HEK293 (cell line): Measurements from ENCODE around the gene PANK3.
"Not testable (repeated sequence)": the region's sequence is repeated elsewhere in the genome, so short reads cannot be mapped to it uniquely, and the experiment has no call there.

Source experiments
- BCL11B ChIP-seq: fragments of 450-650 bp; formaldehyde crosslinking; IDR thresholded peaks from 2 replicates; pipeline ENCODE4 v1.5.1; 2016; ENCODE audit warnings: low read depth, missing biosample characterization, missing genetic modification characterization
- SALL2 ChIP-seq: fragments of 450-650 bp; formaldehyde crosslinking; IDR thresholded peaks from 2 replicates; pipeline ENCODE4 v1.5.0; 2017; ENCODE audit warnings: missing biosample characterization, mild to moderate bottlenecking, missing genetic modification characterization, borderline replicate concordance
- SP2 ChIP-seq: fragments of 450-650 bp; formaldehyde crosslinking; IDR thresholded peaks from 2 replicates; pipeline ENCODE4 v1.5.1; 2016; ENCODE audit warnings: missing biosample characterization, missing genetic modification characterization
- ZNF10 ChIP-seq: fragments of 450-650 bp; formaldehyde crosslinking; IDR thresholded peaks from 2 replicates; pipeline ENCODE4 v1.5.1; 2017; ENCODE audit warnings: missing biosample characterization, missing genetic modification characterization
- ZNF121 ChIP-seq: fragments of 450-650 bp; formaldehyde crosslinking; IDR thresholded peaks from 2 replicates; pipeline ENCODE4 v1.5.1; 2016; ENCODE audit warnings: missing biosample characterization, missing genetic modification characterization
- ZNF146 ChIP-seq: fragments of 450-650 bp; formaldehyde crosslinking; IDR thresholded peaks from 2 replicates; pipeline ENCODE4 v1.5.1; 2016; ENCODE audit warnings: missing biosample characterization, missing genetic modification characterization
- ZNF211 ChIP-seq: fragments of 450-650 bp; formaldehyde crosslinking; IDR thresholded peaks from 2 replicates; pipeline ENCODE4 v1.5.1; 2016; ENCODE audit warnings: low read depth, missing biosample characterization, missing genetic modification characterization
- TF ChIP-seq, protein P1 (sequence below): fragments of 450-650 bp; formaldehyde crosslinking; IDR thresholded peaks from 2 replicates; pipeline ENCODE4 v1.5.1; 2016; ENCODE audit warnings: missing biosample characterization, missing genetic modification characterization
- TF ChIP-seq, protein P2 (sequence below): fragments of 450-650 bp; formaldehyde crosslinking; IDR thresholded peaks from 2 replicates; pipeline ENCODE4 v1.5.1; 2016; ENCODE audit warnings: missing biosample characterization, missing genetic modification characterization
- TF ChIP-seq, protein P3 (sequence below): sonication (generic); formaldehyde crosslinking; IDR thresholded peaks from 2 replicates; pipeline ENCODE4 v1.8.1; 2022; ENCODE audit warnings: mild to moderate bottlenecking, moderate library complexity, missing genetic modification reagents

GRCh38 chr5:168574156-168574555, 5.0 kb downstream of the PANK3 start:
- TF ChIP-seq, protein P1, sequence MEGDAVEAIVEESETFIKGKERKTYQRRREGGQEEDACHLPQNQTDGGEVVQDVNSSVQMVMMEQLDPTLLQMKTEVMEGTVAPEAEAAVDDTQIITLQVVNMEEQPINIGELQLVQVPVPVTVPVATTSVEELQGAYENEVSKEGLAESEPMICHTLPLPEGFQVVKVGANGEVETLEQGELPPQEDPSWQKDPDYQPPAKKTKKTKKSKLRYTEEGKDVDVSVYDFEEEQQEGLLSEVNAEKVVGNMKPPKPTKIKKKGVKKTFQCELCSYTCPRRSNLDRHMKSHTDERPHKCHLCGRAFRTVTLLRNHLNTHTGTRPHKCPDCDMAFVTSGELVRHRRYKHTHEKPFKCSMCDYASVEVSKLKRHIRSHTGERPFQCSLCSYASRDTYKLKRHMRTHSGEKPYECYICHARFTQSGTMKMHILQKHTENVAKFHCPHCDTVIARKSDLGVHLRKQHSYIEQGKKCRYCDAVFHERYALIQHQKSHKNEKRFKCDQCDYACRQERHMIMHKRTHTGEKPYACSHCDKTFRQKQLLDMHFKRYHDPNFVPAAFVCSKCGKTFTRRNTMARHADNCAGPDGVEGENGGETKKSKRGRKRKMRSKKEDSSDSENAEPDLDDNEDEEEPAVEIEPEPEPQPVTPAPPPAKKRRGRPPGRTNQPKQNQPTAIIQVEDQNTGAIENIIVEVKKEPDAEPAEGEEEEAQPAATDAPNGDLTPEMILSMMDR = not testable (repeated sequence)
- TF ChIP-seq, protein P2, sequence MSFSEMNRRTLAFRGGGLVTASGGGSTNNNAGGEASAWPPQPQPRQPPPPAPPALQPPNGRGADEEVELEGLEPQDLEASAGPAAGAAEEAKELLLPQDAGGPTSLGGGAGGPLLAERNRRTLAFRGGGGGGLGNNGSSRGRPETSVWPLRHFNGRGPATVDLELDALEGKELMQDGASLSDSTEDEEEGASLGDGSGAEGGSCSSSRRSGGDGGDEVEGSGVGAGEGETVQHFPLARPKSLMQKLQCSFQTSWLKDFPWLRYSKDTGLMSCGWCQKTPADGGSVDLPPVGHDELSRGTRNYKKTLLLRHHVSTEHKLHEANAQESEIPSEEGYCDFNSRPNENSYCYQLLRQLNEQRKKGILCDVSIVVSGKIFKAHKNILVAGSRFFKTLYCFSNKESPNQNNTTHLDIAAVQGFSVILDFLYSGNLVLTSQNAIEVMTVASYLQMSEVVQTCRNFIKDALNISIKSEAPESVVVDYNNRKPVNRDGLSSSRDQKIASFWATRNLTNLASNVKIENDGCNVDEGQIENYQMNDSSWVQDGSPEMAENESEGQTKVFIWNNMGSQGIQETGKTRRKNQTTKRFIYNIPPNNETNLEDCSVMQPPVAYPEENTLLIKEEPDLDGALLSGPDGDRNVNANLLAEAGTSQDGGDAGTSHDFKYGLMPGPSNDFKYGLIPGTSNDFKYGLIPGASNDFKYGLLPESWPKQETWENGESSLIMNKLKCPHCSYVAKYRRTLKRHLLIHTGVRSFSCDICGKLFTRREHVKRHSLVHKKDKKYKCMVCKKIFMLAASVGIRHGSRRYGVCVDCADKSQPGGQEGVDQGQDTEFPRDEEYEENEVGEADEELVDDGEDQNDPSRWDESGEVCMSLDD (tag by site-specific recombination) = not testable (repeated sequence)
- TF ChIP-seq SP2 (tag by site-specific recombination); ZNF10 (tag by site-specific recombination); SALL2 (tag by site-specific recombination); ZNF121 (tag by site-specific recombination); BCL11B (tag by site-specific recombination); ZNF211 (tag by site-specific recombination); ZNF146: not testable (repeated sequence)
- TF ChIP-seq, protein P3, sequence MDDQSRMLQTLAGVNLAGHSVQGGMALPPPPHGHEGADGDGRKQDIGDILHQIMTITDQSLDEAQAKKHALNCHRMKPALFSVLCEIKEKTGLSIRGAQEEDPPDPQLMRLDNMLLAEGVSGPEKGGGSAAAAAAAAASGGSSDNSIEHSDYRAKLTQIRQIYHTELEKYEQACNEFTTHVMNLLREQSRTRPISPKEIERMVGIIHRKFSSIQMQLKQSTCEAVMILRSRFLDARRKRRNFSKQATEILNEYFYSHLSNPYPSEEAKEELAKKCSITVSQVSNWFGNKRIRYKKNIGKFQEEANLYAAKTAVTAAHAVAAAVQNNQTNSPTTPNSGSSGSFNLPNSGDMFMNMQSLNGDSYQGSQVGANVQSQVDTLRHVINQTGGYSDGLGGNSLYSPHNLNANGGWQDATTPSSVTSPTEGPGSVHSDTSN (CRISPR knock-in tag) = not testable (repeated sequence)
